NCI-H82 (cell line): ENCODE results near the gene PLEKHM3.

Experiments
- DNase-seq: peaks from one replicate; lab custom pipeline; 2025; lab: John Stamatoyannopoulos, UW

Gene PLEKHM3

DNA sequence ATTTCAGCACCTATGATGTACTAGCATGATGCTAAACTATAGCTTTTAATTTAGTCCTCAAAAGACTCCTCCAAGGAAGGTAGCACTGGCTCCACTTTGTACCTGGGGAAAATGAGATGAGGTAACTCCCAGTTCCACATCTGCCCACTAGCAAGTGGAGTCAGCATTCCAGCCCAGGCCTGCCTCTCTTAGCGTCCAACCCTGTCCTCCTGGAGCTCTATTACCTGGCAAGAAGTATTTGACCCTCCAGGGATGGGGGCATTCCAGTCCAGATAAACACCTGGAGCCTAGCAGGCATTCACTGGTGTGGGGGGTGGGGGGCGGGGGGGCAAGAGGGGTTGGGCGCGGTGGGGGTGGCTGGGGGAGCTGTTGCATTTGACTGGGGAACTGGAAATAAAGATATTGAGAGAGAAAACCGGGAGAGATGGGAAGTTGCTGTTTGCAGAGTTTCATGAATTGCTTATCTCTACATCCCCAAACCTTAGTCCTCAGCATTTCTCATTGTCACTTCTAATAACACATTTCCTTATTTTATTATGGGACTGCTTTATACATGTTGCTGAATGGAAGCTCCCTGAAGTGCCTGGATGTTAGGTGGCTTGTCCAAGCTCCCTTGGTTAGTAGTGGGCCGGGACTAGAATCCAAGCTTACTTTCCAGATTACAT lies 233.6 kb downstream of the PLEKHM3 start:
- no peak for DNase-seq

DNA sequence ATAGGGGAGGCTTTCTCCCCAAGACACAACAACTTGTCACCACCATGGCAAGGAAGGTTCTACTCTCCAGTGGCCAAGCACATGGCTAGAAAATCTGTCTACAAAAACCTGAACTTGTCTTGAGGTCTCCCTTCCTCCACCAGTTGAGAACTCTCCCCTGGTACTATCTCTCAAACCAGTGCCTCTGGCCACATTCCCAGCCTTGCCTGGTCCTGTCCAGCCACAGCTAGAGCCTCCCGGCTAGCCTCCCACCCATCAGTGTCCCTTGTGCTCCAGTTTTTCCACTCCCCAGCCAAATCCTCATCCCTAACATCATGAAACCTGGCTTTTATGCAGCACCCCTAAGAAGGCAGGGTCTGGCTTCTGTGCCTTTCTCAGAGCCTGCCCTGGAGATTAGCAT lies 234.4 kb downstream of the PLEKHM3 start:
- no peak for DNase-seq

DNA sequence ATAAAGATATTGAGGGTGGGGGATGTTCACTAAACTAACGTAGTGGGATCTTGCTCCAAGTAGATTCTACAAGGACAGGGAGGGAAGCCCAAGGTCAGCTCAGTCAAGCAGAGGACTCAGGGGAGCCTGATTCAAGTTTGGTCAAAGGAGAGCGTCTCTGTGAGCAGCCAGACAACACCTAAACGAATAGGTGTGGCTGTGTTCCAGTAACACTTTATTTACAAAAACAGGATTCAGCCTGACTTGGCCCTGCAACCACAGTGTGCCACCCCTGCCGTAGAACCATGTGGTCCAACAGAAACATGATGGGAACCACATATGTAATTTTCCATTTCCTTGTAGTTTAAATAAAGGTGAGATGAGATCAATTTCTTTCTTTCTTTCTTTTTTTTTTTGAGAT lies 237.5 kb downstream of the PLEKHM3 start:
- no peak for DNase-seq

DNA sequence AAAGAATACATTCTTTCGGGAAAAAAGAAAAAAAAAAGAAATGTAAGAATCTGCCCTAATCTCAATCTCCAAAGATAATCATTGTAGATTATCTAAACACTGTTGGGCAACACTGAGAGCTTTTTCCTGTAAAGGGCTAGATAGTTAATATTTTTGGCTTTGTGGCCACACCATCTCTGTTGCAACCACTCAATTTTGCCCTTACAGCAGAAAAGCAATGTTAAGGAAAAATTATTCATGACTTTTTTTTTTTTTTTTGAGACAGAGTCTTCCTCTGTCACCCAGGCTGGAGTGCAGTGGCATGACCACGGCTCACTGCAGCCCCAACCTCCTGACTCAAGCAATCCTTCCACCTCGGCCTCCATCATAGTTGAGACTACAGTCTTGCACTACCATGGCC lies 238.3 kb downstream of the PLEKHM3 start:
- no peak for DNase-seq

DNA sequence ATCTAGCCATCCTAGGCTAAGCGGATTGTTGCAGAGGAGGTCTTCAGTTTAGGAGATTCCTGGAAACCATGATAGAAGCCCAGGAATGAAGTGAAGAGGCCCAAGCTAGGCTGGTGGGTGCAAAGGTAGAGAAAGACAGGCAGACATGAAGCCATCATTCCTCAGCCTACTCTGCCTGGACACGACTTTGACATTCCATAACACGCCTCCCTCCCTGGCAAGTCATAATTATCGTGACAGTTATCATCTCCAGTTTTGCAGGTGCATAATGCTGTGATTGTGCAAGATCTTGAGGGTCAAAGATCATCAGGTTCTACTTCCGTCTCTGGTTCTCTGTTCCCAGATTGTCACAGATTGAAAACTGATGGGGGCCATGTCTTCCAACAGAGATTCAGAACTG lies 240.4 kb downstream of the PLEKHM3 start:
- DNase-seq = no peak

DNA sequence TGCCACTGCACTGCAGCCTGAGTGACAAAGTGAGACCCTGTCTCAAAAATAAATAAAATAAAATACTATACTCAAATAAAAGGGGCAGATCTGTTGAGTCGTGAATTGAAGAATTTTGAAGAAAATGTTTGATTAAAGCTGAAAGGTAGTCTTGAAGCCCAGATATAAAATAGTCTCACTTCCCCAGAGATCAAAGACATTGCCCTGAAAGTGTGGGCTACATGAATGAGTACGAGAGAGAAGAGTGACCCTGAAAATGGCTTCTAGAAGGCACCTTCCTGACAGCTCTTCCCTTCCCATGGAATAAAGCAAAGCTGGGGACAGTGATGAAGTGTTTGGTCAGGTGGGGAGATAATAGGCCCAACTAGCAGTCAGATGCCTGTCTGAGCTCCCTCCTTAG lies 241.8 kb downstream of the PLEKHM3 start:
- DNase-seq = no peak

DNA sequence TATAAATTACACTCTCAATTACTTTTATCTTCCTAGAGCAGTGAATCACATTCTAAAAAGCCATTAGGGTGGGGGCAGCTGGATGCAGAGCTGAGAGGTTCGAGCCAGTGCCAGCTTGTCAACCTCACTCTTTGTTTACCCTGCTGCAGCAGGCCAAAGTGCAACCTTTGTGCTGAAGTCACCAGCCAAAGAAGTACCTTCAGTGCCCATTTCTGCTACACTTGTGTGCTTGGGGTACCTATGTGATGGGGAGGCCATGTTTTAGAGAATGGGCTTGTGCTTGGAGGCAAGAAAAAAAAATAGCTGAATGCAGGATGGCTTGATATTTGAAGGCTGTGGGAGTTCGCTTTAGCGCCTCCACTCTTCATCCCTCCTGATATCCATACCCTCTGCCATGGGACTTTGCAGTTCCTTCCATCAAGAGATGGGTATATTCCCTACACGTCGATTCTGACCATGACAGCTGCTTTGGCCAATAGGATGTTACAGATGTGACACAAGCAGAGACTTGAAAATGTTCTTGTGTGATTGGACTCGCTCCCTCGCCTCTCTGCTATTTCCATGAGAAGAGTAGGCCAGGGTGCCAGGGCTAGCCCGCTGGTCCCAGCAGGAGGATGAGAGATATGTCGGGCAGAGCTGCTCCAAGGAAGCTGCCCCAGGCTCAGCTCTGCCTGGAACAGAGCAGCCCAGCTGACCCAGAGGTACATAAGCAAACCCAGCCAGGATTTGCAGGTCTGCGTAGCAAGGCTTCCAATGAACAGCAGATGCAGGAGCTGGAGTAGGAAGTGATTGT lies 242.9 kb downstream of the PLEKHM3 start:
- no peak for DNase-seq

DNA sequence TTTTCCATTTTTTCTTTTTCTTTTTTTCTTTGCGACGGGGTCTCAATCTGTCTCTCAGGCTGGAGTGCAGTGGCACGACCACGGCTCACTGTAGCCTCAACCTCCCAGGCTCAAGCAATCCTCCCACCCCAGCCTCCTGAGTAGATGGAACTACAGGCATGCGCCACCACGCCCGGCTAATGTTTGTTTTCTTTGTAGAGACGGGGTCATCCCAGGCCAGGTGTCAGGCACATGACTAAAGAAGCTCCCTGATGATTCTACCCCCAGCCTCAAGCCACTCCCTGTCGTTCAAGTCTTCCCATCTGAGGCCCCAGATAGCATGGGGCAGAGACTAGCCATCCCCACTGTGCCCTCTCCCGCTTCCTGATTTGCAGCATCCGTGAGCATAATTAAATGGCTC lies 245.8 kb downstream of the PLEKHM3 start:
- peak; percentile 35 for DNase-seq

DNA sequence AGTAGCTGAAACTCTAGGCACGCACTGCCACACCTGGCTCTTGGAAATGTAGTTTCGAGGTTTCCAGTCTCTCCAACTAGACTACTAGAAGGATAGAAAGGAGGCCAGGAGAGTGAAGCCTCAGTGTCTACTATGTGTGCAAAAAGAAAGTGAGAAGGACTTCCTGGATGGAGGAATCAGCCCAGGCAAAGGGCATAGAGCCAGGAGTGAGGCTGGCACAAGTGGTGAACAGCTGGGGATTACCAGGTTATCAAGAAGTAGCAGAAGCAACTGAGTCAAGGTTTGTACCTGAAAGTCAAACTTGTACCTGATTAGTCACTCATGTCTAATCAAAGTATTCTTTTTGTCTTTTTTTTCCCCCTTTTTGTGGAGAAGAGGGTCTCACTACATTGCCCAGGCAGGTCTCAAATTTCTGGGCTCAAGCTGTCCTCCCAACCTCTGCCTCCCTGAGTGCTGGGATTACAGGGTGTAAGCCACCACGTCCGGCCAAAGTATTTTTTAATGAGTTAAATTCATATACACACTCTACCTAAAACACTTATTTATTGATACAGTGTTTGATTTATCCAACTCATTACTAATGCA lies 246.9 kb downstream of the PLEKHM3 start:
- no peak for DNase-seq

DNA sequence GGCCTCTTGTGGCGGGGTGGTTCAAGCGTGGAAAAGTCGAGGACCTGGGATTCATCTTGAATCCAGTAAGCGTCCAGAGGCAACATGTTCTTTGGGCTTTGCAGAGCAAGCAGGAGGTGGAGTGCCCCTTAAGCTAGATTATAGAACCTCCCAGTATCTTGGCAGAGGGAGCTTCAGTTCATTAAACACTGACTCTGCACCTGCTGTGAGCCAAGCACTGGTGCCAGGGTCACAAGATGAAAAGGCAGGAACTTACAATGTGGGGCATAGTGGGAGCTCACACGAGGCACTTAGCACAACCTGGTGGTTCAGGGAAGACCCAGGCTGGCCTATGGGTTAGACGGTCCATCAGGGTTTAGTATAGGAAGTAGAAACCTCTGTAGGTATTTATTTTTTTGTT lies 248.2 kb downstream of the PLEKHM3 start:
- DNase-seq = no peak

DNA sequence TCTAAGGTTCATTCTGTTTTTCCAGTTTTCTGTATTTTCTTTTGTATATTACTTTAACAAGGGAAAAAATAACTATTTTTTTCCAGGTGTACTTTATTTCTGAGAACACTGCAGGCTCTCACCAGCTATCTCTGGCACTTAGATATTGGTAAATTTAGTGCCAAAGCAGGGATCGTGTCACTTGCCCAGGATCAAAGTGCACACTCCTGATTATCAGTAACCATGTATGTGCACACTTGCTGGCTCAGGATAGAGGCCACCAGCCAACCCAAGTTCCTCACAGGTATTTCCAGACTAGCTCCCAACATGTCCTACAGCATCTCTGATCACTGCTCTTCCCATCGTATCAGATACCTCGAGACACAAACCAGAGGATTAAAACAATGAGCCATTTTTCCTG lies 249.9 kb downstream of the PLEKHM3 start:
- DNase-seq = no peak

DNA sequence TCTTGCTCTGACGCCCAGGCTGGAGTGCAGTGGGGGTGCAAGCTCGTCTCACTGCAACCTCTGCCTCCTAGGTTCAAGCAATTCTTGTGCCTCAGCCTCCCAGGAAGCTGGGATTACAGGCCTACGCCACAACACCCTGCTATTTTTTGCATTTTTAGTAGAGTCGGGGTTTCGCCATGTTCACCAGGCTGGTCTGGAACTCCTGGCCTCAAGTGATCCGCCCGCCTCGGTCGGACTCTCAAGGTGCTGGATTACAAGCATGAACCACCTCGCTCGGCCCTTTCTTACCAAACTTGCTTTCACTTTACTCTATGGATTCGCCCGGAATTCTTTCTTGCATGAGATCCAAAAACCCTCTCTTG lies 252.5 kb downstream of the PLEKHM3 start:
- no peak for DNase-seq

DNA sequence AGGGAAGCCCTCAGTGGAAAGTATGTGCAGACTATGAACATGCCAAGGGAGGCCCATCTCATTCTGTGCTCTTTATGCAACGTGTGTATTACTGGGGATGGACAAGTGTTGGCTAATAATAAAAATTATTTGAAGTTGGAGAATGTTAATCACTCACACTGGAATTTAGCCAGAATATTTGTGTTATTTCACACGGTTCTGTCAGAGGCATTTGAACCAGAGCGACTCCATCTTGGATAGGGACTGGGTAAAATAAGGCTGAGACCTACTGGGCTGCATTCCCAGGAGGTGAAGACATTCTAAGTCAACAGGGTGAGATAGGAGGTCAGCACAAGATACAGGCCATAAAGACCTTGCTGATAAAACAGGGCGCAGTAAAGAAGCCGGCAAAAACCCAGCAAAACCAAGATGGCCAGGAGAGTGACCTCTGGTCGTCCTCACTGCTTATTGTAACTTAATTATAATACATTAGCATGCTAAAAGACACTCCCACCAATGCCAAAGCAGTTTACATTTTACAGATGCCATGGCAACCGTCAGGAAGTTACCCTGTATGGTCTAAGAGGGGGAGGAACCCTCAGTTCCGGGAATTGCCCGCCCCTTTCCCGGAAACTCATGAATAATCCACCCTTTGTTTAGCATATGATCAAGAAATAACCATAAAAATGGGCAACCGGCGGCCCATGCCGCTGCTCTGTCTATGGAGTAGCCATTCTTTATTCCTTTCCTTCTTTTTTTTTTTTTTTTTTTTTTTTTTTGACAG lies 253.1 kb downstream of the PLEKHM3 start:
- DNase-seq = no peak

DNA sequence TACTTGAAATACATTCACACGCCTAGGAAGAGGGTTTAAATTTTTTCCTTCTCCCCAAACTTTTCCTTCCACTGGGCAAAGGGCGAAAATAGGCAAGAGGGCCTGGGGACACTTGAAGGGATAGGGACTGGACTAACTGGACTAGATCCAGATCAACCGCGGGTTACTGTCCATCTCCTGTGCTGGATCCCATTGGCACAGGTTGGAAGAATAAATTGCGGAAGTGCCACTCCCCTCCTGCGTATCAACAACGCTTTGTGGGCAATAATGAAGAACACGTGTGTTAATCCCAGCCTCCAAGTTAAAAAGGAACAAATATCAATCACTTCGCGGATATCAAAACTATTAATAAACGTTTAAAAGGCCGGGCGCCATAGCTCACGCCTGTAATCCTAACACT lies 253.9 kb downstream of the PLEKHM3 start:
- no peak for DNase-seq
